Erythroblast (primary cell): Measurements from ENCODE around the gene SLC22A16.
"Not testable (repeated sequence)": the region's sequence is repeated elsewhere in the genome, so short reads cannot be mapped to it uniquely, and the experiment has no call there.

Source experiments
- DNase-seq, 2 experiments: peaks; one replicate each; lab custom pipeline; 2025; lab: John Stamatoyannopoulos, UW
- GATA1 ChIP-seq: IDR thresholded peaks from 2 replicates; pipeline ENCODE4 v1.6.1; 2011; ENCODE audit warnings: low read depth, mild to moderate bottlenecking, control low read depth, low read length, moderate library complexity
- POLR2A ChIP-seq: IDR thresholded peaks from 2 replicates; pipeline ENCODE4 v1.6.1; 2011; ENCODE audit warnings: mild to moderate bottlenecking, low read length

Gene SLC22A16

GRCh38 chr6:110509617-110510241, 33.3 kb upstream of the SLC22A16 start:
- TF ChIP-seq GATA1: no peak
- TF ChIP-seq POLR2A: no peak
- no peak for DNase-seq

- DNase-seq: not testable (repeated sequence)
These were observed 28.5 kb upstream of the SLC22A16 start for GRCh38 chr6:110504891-110505290.

DNA sequence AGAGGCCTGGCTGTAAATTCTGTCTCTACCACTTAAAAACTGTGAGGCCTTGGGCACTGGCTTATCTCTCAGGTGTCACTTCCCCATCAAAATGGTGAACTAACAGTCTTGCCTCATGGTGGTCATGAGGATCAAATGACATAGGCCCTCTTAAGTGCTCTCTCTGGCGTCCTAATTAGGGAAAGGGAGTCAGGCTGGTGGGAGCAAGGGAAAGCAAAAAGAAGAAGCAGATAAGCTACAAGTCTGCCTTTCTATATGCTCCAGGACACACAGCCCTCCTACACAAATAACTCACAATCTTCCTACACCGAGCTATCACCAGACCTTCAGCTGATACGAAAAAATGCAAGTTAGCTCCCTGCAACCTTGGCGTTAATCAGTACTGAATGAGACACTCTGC, 19.5 kb upstream of the SLC22A16 start:
- DNase-seq: no peak
- no peak for TF ChIP-seq POLR2A
- no peak for TF ChIP-seq GATA1

- TF ChIP-seq POLR2A (no peak), GATA1 (no peak)
- DNase-seq: no peak
These were observed 16.9 kb upstream of the SLC22A16 start for GRCh38 chr6:110493253-110493800.

- no peak for DNase-seq
- no peak for TF ChIP-seq POLR2A
These were observed 16.2 kb upstream of the SLC22A16 start for GRCh38 chr6:110492584-110492983.

- DNase-seq: no peak
- no peak for TF ChIP-seq POLR2A
- TF ChIP-seq GATA1: no peak
These were observed 15.4 kb upstream of the SLC22A16 start for GRCh38 chr6:110491644-110492317.

DNA sequence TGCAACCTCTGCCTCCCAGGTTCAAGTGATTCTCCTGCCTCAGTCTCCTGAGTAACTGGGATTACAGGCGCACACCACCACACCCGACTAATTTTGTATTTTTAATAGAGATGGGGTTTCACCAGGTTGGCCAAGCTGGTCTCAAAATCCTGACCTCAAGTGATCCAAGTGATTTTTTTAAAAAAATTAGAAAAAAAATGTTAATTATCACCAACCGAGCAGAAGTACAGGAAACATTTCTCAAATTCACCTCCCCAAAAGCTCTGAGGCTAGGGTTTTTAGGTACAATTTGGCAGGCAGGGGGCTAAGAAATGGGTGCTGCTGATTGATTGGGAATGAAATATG, 14.9 kb upstream of the SLC22A16 start:
- DNase-seq: no peak
- TF ChIP-seq GATA1 (no peak), POLR2A (no peak)

GRCh38 chr6:110490110-110490509, 13.7 kb upstream of the SLC22A16 start:
- no peak for TF ChIP-seq GATA1
- no peak for TF ChIP-seq POLR2A
- no peak for DNase-seq

DNA sequence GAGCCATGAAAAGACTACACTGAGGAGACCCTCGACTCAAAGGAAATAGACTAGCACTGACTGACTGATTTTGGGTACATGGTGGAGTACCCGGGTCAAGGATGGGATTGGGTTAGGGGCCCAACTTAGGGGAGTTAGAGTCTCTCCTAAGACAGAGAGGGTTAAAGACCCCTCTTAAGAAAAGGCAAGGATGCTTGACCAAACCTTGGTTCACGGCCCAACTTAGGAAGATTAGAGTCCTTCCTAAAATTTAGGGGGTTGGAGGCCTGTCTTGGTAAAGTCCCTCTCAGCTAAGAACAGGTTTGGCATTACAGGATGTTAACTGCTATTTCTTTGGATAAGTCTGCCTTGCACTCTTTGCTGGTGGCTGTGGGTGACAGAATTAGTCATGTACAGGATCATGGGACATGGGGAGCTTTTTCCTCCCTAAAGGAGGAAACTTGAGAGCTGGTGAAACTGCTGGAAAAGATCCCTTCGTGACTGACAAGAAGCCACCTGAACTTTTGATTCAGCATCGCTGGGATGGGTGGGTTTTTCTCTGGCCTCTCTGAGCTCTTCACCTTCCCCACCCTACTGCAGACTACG, 12.3 kb upstream of the SLC22A16 start:
- TF ChIP-seq POLR2A (no peak), GATA1 (no peak)

GRCh38 chr6:110487968-110488381, 11.6 kb upstream of the SLC22A16 start:
- DNase-seq: not testable (repeated sequence)

More for the DNA sequence above, 12.3 kb upstream of the SLC22A16 start:
- no peak for DNase-seq

DNA sequence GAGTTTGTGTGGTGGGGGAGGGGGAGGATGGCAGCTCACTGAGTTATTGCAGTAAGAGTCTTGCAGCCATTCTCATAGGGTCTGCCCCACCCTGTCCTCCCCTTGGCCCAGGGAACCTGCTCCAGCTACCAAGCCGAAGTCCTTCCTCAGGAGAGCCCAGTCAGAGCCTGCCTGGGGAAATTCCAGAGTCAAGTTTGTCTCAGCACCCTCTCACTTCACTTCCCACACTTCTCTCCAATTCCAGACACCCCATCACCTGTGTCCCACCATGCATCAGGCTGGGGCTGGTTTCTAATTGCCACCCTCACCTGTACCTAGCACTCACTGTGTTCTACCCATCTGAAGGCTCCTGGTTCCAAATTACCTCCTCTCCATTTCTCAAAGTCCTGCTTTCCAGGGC, 10.3 kb upstream of the SLC22A16 start:
- no peak for DNase-seq
- no peak for TF ChIP-seq GATA1
- no peak for TF ChIP-seq POLR2A

GRCh38 chr6:110485491-110485890, 9.1 kb upstream of the SLC22A16 start:
- DNase-seq: no peak

DNA sequence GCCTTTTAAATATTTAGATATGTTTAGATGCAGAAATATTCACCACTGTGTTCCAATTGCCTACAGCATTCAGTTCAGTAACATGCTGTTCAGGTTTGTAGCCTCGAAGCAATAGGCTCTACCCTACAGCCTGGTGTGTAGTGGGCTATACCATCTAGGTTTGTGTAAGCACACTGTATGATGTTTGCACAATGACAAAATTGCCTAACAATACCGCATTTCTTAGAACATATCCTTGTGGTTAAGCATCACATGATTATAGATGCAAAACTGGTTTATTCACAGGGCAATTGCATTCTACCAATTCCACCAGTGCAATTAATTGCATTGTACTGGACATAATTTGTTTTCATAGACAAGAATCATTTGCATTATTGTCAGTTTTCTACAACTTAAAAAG, 7.9 kb upstream of the SLC22A16 start:
- DNase-seq: no peak
- TF ChIP-seq GATA1: no peak
- no peak for TF ChIP-seq POLR2A

More at GRCh38 chr6:110485491-110485890, 9.1 kb upstream of the SLC22A16 start:
- TF ChIP-seq GATA1: no peak
- TF ChIP-seq POLR2A: no peak

- no peak for DNase-seq
- no peak for TF ChIP-seq GATA1
These were observed 6.5 kb upstream of the SLC22A16 start for GRCh38 chr6:110482774-110483400.
